GM23248 (cell line): ENCODE measurements around the gene NECAB3.

Source experiments
- EZH2 ChIP-seq: fragments of 200-600 bp; sonication (generic); IDR thresholded peaks from 2 replicates; pipeline ENCODE4 v1.6.1; 2018; ENCODE audit warnings: antibody characterized with exemption, mild to moderate bottlenecking; ENCODE audit not compliant: insufficient read depth, poor library complexity, severe bottlenecking
- EZH2phosphoT487 ChIP-seq: fragments of 200-600 bp; sonication (generic); IDR thresholded peaks from 2 replicates; pipeline ENCODE4 v1.6.1; 2018; ENCODE audit warnings: antibody characterized with exemption, moderate library complexity, mild to moderate bottlenecking, low read depth; ENCODE audit not compliant: insufficient read depth

DNA sequence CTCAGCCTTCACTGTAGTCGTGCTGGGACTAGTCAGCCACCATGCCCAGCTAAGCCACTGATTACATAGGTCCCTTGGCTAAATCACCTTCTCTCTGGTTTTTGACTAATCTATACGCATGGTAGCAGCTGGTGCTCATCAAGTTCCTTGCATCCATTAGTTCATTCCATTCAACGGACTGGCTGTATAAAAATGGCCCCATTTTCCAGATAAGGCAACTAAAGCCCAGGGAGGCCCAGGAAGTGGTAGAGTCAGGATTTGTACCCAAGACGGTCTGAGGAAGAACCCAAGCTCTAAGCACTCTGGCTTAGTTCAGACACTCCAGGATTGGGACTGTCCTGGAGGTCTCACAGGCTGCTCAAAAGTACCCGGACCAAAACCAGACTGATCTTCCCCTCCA lies 7.1 kb upstream of the NECAB3 start:
- TF ChIP-seq EZH2phosphoT487 (no peak), EZH2 (no peak)
